ENCODE data around the gene HAUS8. TPM values are rescaled to one million over a fixed set of nuclear protein-coding genes. Genes with fewer than 3 reads are reported as not detected.
A peak's percentile ranks its signal among the peaks of the same experiment; 100 is the strongest.

HAUS8 gene
- total and polyA plus RNA-seq, 2 of the 13 experiments (the other 11 are each of a cell fraction or from before 2014, with no cell fraction given) = 7.8 to 17.5 TPM

GRCh38 chr19:17075035-17075863 is at the start of gene HAUS8, which contains the start of gene MYO9B (continued):
- TF ChIP-seq KLF16 (CRISPR knock-in tag; IDR thresholded peaks at IDR 0.05) = peak in 1 of 2 experiments; percentile 85; a peak in 3 of 4 replicates
- TF ChIP-seq EEA1 (CRISPR knock-in tag; IDR thresholded peaks at IDR 0.05; ENCODE audit: borderline replicate concordance) = no peak
- TF ChIP-seq MTERF4 (CRISPR knock-in tag; IDR thresholded peaks at IDR 0.05) = peak; percentile 23; the same call in 1 of the 2 replicates
- 0 out of 2 replicates have a peak, but pooled peaks have one; percentile 87 for TF ChIP-seq TBP (CRISPR knock-in tag; IDR thresholded peaks at IDR 0.05)
- peak; percentile 82 for TF ChIP-seq RBFOX2 (IDR thresholded peaks at IDR 0.05; ENCODE audit: low read depth, low read length)
- 0 out of 2 replicates have a peak, but pooled peaks have one; percentile 25 for TF ChIP-seq ZFP36L2 (CRISPR knock-in tag; IDR thresholded peaks at IDR 0.05)
- TF ChIP-seq, protein P1, sequence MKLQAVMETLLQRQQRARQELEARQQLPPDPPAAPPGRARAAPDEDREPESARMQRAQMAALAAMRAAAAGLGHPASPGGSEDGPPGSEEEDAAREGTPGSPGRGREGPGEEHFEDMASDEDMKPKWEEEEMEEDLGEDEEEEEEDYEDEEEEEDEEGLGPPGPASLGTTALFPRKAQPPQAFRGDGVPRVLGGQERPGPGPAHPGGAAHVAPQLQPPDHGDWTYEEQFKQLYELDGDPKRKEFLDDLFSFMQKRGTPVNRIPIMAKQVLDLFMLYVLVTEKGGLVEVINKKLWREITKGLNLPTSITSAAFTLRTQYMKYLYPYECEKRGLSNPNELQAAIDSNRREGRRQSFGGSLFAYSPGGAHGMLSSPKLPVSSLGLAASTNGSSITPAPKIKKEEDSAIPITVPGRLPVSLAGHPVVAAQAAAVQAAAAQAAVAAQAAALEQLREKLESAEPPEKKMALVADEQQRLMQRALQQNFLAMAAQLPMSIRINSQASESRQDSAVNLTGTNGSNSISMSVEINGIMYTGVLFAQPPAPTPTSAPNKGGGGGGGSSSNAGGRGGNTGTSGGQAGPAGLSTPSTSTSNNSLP (IDR thresholded peaks at IDR 0.05; ENCODE audit: low read depth, low read length) = no peak
- TF ChIP-seq HNRNPK (IDR thresholded peaks at IDR 0.05; ENCODE audit: low read depth, low read length, poor library complexity, severe bottlenecking) = peak; percentile 55
- no peak for TF ChIP-seq CHD4 (IDR thresholded peaks at IDR 0.05; ENCODE audit: borderline replicate concordance, low read length)
- TF ChIP-seq, protein P2, sequence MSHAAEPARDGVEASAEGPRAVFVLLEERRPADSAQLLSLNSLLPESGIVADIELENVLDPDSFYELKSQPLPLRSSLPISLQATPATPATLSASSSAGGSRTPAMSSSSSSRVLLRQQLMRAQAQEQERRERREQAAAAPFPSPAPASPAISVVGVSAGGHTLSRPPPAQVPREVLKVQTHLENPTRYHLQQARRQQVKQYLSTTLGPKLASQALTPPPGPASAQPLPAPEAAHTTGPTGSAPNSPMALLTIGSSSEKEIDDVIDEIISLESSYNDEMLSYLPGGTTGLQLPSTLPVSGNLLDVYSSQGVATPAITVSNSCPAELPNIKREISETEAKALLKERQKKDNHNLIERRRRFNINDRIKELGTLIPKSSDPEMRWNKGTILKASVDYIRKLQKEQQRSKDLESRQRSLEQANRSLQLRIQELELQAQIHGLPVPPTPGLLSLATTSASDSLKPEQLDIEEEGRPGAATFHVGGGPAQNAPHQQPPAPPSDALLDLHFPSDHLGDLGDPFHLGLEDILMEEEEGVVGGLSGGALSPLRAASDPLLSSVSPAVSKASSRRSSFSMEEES (CRISPR knock-in tag; IDR thresholded peaks at IDR 0.05) = no peak; the same call in none of the 2 replicates
- peak; percentile 73; the same call in 1 of the 2 replicates for TF ChIP-seq ZNF34 (CRISPR knock-in tag; IDR thresholded peaks at IDR 0.05; ENCODE audit: borderline replicate concordance)
- TF ChIP-seq, protein P3, sequence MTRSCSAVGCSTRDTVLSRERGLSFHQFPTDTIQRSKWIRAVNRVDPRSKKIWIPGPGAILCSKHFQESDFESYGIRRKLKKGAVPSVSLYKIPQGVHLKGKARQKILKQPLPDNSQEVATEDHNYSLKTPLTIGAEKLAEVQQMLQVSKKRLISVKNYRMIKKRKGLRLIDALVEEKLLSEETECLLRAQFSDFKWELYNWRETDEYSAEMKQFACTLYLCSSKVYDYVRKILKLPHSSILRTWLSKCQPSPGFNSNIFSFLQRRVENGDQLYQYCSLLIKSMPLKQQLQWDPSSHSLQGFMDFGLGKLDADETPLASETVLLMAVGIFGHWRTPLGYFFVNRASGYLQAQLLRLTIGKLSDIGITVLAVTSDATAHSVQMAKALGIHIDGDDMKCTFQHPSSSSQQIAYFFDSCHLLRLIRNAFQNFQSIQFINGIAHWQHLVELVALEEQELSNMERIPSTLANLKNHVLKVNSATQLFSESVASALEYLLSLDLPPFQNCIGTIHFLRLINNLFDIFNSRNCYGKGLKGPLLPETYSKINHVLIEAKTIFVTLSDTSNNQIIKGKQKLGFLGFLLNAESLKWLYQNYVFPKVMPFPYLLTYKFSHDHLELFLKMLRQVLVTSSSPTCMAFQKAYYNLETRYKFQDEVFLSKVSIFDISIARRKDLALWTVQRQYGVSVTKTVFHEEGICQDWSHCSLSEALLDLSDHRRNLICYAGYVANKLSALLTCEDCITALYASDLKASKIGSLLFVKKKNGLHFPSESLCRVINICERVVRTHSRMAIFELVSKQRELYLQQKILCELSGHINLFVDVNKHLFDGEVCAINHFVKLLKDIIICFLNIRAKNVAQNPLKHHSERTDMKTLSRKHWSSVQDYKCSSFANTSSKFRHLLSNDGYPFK (CRISPR knock-in tag; IDR thresholded peaks at IDR 0.05; ENCODE audit: borderline replicate concordance) = peak; percentile 68; the same call in 1 of the 2 replicates
- peak; percentile 86 for TF ChIP-seq CREB1 (IDR thresholded peaks at IDR 0.05)
- peak; percentile 73 for TF ChIP-seq CREB1 (CRISPR knock-in tag; IDR thresholded peaks at IDR 0.05)
- peak; percentile 68 for TF ChIP-seq HNRNPLL (IDR thresholded peaks at IDR 0.05; ENCODE audit: low read depth, low read length, poor library complexity, severe bottlenecking)
- TF ChIP-seq, protein P4, sequence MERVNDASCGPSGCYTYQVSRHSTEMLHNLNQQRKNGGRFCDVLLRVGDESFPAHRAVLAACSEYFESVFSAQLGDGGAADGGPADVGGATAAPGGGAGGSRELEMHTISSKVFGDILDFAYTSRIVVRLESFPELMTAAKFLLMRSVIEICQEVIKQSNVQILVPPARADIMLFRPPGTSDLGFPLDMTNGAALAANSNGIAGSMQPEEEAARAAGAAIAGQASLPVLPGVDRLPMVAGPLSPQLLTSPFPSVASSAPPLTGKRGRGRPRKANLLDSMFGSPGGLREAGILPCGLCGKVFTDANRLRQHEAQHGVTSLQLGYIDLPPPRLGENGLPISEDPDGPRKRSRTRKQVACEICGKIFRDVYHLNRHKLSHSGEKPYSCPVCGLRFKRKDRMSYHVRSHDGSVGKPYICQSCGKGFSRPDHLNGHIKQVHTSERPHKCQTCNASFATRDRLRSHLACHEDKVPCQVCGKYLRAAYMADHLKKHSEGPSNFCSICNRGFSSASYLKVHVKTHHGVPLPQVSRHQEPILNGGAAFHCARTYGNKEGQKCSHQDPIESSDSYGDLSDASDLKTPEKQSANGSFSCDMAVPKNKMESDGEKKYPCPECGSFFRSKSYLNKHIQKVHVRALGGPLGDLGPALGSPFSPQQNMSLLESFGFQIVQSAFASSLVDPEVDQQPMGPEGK (CRISPR knock-in tag; IDR thresholded peaks at IDR 0.05) = peak; percentile 29
- 0 out of 2 replicates have a peak, but pooled peaks have one; percentile 1 for TF ChIP-seq ZNF572 (CRISPR knock-in tag; IDR thresholded peaks at IDR 0.05)
- peak; percentile 96 for TF ChIP-seq HDAC1 (CRISPR knock-in tag; IDR thresholded peaks at IDR 0.05)

Measured in HepG2 (cell line).